Activated naive CD8-positive, alpha-beta T cell treated with anti-CD3 and anti-CD28 coated beads, Interleukin-2, amount 50 U/mL, for 24 hours (primary cell): ENCODE data around the gene FBXO17.
A peak's percentile ranks its signal among the peaks of the same experiment; 100 is the strongest.
"Not testable (repeated sequence)": the region's sequence is repeated elsewhere in the genome, so short reads cannot be mapped to it uniquely, and the experiment has no call there.

Experiments
- ATAC-seq: fragments of 150-1000 bp; cut with Tn5 transposase; one replicate; pipeline ENCODE4 v1.10.0; 2021
- DNase-seq: peaks from one replicate; pipeline ENCODE4 v3.0.0; 2021
- H3K27ac Mint-ChIP-seq: one replicate; pipeline ENCODE4 v1.8.0; 2021; ENCODE audit warnings: mild to moderate bottlenecking, mixed read lengths
- H3K27me3 Mint-ChIP-seq: one replicate; pipeline ENCODE4 v1.8.0; 2021; ENCODE audit warnings: mixed read lengths
- H3K36me3 Mint-ChIP-seq: one replicate; pipeline ENCODE4 v1.8.0; 2021; ENCODE audit warnings: low read depth, mixed read lengths
- H3K4me1 Mint-ChIP-seq: one replicate; pipeline ENCODE4 v1.8.0; 2021; ENCODE audit warnings: mixed read lengths
- H3K4me3 Mint-ChIP-seq: one replicate; pipeline ENCODE4 v1.8.0; 2021; ENCODE audit warnings: mild to moderate bottlenecking, moderate library complexity, mixed read lengths
- H3K9me3 Mint-ChIP-seq: one replicate; pipeline ENCODE4 v1.8.0; 2021; ENCODE audit warnings: mixed read lengths

FBXO17 gene

GRCh38 chr19:38942471-38943181 is 32.9 kb downstream of the FBXO17 start:
- Mint-ChIP-seq H3K9me3 (no peaks in the 10 kb centered on the region), H3K27ac (no peak overlapping the region), H3K4me1 (peaks cover 8% of the 10 kb centered on the region), H3K4me3 (no peak overlapping the region), H3K36me3 (peaks cover 1% of the 10 kb centered on the region), H3K27me3 (peaks cover 4% of the 10 kb centered on the region)
- ATAC-seq (no peak), DNase-seq (no peak)

DNA sequence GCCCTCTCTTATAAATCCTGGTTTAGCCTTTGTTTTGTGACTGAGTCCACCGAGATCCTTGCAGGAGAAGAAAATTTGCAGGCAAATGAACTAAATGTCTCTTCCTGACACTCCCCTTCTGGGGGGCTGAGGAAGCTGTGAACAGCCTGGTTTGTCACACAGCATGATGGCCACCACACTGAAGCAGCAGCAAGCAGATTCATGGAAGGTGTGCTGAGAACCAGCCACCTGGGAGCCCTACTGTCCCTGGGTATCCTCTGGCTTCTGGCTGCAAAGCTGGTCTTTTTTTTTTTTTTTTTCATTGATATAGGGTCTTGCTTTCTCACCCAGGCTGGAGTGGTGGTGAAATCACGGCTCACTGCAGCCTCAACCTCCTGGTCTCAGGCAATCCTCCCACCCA is 33.6 kb downstream of the FBXO17 start:
- peaks cover 1% of the 10 kb centered on the region for H3K36me3 Mint-ChIP-seq

GRCh38 chr19:38941466-38941865 is 34.1 kb downstream of the FBXO17 start:
- H3K4me1 Mint-ChIP-seq, H3K36me3 Mint-ChIP-seq, DNase-seq, H3K27me3 Mint-ChIP-seq, H3K27ac Mint-ChIP-seq, H3K9me3 Mint-ChIP-seq, H3K4me3 Mint-ChIP-seq, ATAC-seq: not testable (repeated sequence)

More for the DNA sequence above, 33.6 kb downstream of the FBXO17 start:
- H3K27ac Mint-ChIP-seq: no peak overlapping the region
- H3K4me1 Mint-ChIP-seq: peaks cover 8% of the 10 kb centered on the region
- no peaks in the 10 kb centered on the region for H3K9me3 Mint-ChIP-seq
- H3K27me3 Mint-ChIP-seq: peaks cover 4% of the 10 kb centered on the region
- no peak overlapping the region for H3K4me3 Mint-ChIP-seq
- ATAC-seq (no peak), DNase-seq (no peak)

- H3K36me3 Mint-ChIP-seq: peaks cover 12% of the 10 kb centered on the region
- ATAC-seq (no peak), DNase-seq (no peak)
- peaks cover 4% of the 10 kb centered on the region for H3K27me3 Mint-ChIP-seq
- no peak overlapping the region for H3K4me3 Mint-ChIP-seq
- H3K27ac Mint-ChIP-seq: no peak overlapping the region
- peaks cover 8% of the 10 kb centered on the region for H3K4me1 Mint-ChIP-seq
- no peaks in the 10 kb centered on the region for H3K9me3 Mint-ChIP-seq
These were observed 35.6 kb downstream of the FBXO17 start for GRCh38 chr19:38939957-38940356.

- Mint-ChIP-seq H3K4me3 (peak overlapping the region; percentile 60), H3K27me3 (no peaks in the 10 kb centered on the region), H3K9me3 (no peaks in the 10 kb centered on the region), H3K27ac (no peak overlapping the region), H3K4me1 (peaks cover 36% of the 10 kb centered on the region), H3K36me3 (peaks cover 38% of the 10 kb centered on the region)
- ATAC-seq (no peak), DNase-seq (no peak)
These were observed 42.0 kb downstream of the FBXO17 start for GRCh38 chr19:38933544-38933943.

DNA sequence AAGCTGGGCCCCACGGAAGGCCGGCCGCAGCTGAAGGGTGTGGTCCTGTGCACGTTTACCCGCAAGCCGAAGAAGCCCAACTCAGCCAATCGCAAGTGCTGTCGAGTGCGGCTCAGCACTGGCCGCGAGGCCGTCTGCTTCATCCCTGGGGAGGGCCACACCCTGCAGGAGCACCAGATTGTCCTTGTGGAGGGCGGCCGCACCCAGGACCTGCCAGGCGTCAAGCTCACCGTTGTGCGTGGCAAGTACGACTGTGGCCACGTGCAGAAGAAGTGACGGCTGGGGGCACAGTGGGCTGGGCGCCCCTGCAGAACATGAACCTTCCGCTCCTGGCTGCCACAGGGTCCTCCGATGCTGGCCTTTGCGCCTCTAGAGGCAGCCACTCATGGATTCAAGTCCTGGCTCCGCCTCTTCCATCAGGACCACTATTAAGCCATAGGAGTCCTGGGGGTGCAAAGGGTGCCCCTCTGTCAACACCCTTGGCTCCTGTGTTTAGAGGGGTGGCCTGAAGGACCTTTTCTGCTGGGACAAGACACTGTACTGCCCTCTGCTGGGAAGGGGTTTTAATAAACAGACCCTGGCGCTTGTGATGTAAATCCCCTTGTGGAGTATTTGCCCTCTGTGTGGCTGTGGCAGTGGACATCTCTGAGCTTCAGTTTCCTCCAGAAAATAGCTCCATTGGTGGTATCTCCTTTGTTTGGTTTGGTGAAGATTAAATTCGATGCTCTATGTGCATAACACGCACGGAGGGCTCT is 42.9 kb downstream of the FBXO17 start:
- Mint-ChIP-seq H3K27ac (no peak overlapping the region), H3K9me3 (no peaks in the 10 kb centered on the region), H3K4me1 (peaks cover 39% of the 10 kb centered on the region), H3K4me3 (peak overlapping the region; percentile 88), H3K27me3 (no peaks in the 10 kb centered on the region), H3K36me3 (peaks cover 39% of the 10 kb centered on the region)
- DNase-seq (peak; percentile 51), ATAC-seq (no peak)

GRCh38 chr19:38931521-38931793 is 44.1 kb downstream of the FBXO17 start:
- peak overlapping the region; percentile 98 for H3K27ac Mint-ChIP-seq
- no peaks in the 10 kb centered on the region for H3K27me3 Mint-ChIP-seq
- H3K36me3 Mint-ChIP-seq: peaks cover 40% of the 10 kb centered on the region
- no peak for DNase-seq
- no peak for ATAC-seq
- H3K9me3 Mint-ChIP-seq: no peaks in the 10 kb centered on the region
- peak overlapping the region; percentile 88 for H3K4me3 Mint-ChIP-seq
- H3K4me1 Mint-ChIP-seq: peaks cover 39% of the 10 kb centered on the region

DNA sequence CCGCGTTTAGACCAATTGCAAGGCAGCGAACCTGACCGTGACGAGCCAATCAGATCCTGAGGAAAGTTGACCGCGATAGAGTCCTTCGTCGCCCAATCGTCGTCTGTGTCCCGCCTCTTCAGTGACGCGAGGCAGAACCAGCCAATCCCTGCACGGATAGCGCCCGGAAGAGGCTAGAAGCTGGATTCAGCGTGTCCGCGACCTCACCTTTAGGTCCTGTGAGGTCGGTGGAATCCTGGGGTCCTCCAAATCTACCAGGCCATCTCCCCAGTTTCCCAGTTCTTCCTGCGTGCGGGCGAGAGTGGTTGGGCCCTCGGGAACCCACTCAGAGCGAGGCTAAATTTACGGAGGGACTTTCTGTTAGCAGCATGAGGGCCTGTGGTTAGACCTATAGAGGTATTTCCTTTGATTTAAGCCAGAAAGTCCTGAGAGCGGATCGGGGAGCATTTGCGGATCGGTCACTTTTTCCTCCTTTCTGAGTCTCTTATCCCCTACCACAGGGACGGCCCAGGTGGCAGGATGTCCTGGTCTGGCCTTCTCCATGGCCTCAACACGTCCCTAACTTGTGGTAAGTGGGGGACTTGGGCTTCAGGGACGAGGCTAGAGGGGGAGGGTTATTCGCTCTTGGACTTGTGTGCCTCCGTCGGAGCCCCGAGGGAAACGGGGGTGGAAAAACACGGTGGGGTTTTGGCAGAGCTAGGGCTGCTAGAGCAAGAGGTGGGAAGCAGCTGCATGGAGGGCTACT is 44.6 kb downstream of the FBXO17 start, which contains the start of gene MRPS12:
Gene MRPS12 (plus strand): TSS at position 169 of the 745 bp plus-strand sequence. CDS start 351 bp downstream, at position 520.
- peaks cover 39% of the 10 kb centered on the region for H3K4me1 Mint-ChIP-seq
- H3K27me3 Mint-ChIP-seq: no peaks in the 10 kb centered on the region
- H3K27ac Mint-ChIP-seq: peak within 1 kb of the TSS; percentile 98
- ATAC-seq (peak; percentile 97), DNase-seq (peak; percentile 97)
- peak within 1 kb of the TSS; percentile 88 for H3K4me3 Mint-ChIP-seq
- H3K36me3 Mint-ChIP-seq: peaks cover 37% of the 10 kb centered on the region
- H3K9me3 Mint-ChIP-seq: no peaks in the 10 kb centered on the region

DNA sequence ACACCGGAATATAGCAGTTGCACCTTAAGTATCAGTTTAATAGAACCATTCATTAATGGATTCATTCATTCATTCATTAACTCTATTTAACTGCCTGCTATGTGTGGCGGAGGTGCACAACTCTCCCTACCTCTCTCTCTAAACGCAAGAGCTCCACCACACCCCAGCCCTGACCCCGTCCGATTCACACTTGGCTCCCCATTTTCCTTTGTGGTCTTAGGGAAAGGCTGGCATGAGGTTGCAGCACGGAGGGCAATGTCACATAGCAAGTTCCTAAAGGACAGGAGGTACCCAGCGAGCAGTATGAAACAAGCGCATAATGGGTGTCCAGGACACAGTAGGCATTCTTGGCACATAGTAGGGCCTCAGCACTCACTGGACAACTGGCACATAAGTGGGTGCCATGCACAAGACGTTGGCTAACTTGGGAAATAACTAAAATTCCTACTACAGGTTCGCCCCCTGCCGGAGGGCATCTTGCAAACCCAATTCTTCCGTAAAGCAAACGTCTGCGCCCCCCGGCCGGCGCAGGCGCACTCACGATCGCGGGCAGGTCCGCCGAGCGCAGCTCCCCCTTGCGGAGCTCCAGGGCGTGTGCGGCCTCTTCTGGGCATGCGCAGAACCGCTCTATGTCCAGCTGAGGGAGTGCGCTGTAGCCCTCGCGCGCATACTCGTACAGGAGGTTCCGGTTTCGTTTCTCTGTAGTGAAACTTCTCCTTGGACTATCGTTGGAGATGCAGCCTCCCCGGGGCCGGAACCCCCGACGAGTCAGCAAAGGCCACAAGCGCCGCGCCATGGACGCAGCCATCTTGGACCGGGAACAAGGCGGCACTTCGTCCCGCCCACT is 45.4 kb downstream of the FBXO17 start, which contains the start of gene SARS2:
Gene SARS2 (minus strand): TSS at position 835 of the 847 bp plus-strand sequence. CDS start 27 bp downstream, at position 808.
- peak within 1 kb of the TSS; percentile 98 for H3K27ac Mint-ChIP-seq

DNA sequence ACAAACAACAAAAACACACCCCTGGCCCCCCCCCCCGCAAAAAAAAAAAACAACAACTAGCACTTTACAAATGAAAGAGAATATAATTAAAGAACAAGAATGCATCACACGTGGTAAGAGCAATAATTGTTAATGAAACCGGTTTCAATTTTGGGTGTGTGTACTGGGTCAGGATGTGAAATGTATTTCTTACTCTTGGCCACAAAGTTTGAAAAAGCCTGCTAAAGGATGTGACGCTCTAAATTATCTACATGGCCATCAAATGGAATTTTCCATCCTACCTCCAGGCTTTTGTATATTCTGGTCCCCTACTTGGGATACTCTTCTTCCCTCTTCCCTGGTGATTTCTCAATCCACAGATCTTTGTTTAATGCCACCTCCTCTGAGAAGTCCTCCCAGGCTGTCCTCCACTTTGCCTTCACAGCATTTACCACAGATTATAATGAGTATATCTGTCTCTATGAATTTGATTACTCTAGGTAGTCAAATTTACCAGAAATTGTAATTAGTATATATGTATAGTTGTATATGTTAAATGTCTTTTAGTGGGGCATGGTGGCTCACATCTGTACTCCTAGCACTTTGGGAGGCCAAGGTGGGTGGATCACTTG is 47.0 kb downstream of the FBXO17 start:
- H3K9me3 Mint-ChIP-seq: no peaks in the 10 kb centered on the region

More for the DNA sequence above, 45.4 kb downstream of the FBXO17 start, which contains the start of gene SARS2:
- DNase-seq: peak; percentile 91
- Mint-ChIP-seq H3K4me1 (peaks cover 39% of the 10 kb centered on the region), H3K27me3 (no peaks in the 10 kb centered on the region), H3K4me3 (peak within 1 kb of the TSS; percentile 88), H3K9me3 (no peaks in the 10 kb centered on the region), H3K36me3 (peaks cover 36% of the 10 kb centered on the region)
- ATAC-seq: peak; percentile 60

GRCh38 chr19:38924388-38924787 is 51.2 kb downstream of the FBXO17 start:
- H3K9me3 Mint-ChIP-seq: no peaks in the 10 kb centered on the region
- H3K4me3 Mint-ChIP-seq: no peak overlapping the region
- H3K27me3 Mint-ChIP-seq: no peaks in the 10 kb centered on the region
- H3K4me1 Mint-ChIP-seq: peaks cover 12% of the 10 kb centered on the region
- DNase-seq: no peak
- peaks cover 27% of the 10 kb centered on the region for H3K36me3 Mint-ChIP-seq
- ATAC-seq: no peak
- no peak overlapping the region for H3K27ac Mint-ChIP-seq

More for the DNA sequence above, 47.0 kb downstream of the FBXO17 start:
- Mint-ChIP-seq H3K27ac (no peak overlapping the region), H3K27me3 (no peaks in the 10 kb centered on the region), H3K36me3 (peaks cover 29% of the 10 kb centered on the region), H3K4me3 (peak overlapping the region; percentile 88), H3K4me1 (peaks cover 39% of the 10 kb centered on the region)
- DNase-seq: no peak
- no peak for ATAC-seq

DNA sequence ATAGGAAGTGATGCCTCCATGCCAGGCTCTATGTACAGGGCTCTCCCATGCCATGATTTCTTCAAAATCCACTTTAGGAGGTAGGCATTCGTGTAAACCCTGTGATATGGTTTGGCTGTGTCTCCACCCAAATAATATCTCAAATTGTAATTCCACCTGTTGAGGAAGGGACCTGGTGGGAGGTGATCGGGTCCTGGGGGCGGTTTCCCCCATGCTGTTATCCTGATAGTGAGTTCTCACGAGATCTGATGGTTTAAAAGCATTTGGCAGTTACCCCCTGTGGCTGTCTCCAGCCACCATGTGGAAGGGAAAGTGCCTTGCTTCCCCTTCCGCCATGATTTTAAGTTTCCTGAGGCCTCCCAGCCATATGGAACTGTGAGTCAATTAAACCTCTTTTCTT is 53.1 kb downstream of the FBXO17 start:
- Mint-ChIP-seq H3K36me3 (peaks cover 23% of the 10 kb centered on the region), H3K4me3 (no peak overlapping the region), H3K27ac (no peak overlapping the region), H3K4me1 (no peaks in the 10 kb centered on the region), H3K27me3 (no peaks in the 10 kb centered on the region), H3K9me3 (no peaks in the 10 kb centered on the region)
- DNase-seq (no peak), ATAC-seq (no peak)

GRCh38 chr19:38921420-38922274 is 53.9 kb downstream of the FBXO17 start:
- Mint-ChIP-seq H3K27me3 (no peaks in the 10 kb centered on the region), H3K4me3 (no peak overlapping the region), H3K27ac (no peak overlapping the region), H3K9me3 (no peaks in the 10 kb centered on the region), H3K36me3 (peaks cover 23% of the 10 kb centered on the region), H3K4me1 (no peaks in the 10 kb centered on the region)
- DNase-seq: no peak
- no peak for ATAC-seq
